GM21576 (cell line): ENCODE measurements around the gene VTI1B.
A peak's percentile ranks its signal among the peaks of the same experiment; 100 is the strongest.
"Not testable (repeated sequence)": the region's sequence is repeated elsewhere in the genome, so short reads cannot be mapped to it uniquely, and the experiment has no call there.

ENCODE experiments used
- ATAC-seq: cut with Tn5 transposase; IDR thresholded peaks from one replicate; pipeline ENCODE4 v1.9.1; 2021; ENCODE audit warnings: mild to moderate bottlenecking, moderate library complexity; ENCODE audit not compliant: unreplicated experiment

Gene VTI1B, protein sequence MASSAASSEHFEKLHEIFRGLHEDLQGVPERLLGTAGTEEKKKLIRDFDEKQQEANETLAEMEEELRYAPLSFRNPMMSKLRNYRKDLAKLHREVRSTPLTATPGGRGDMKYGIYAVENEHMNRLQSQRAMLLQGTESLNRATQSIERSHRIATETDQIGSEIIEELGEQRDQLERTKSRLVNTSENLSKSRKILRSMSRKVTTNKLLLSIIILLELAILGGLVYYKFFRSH

DNA sequence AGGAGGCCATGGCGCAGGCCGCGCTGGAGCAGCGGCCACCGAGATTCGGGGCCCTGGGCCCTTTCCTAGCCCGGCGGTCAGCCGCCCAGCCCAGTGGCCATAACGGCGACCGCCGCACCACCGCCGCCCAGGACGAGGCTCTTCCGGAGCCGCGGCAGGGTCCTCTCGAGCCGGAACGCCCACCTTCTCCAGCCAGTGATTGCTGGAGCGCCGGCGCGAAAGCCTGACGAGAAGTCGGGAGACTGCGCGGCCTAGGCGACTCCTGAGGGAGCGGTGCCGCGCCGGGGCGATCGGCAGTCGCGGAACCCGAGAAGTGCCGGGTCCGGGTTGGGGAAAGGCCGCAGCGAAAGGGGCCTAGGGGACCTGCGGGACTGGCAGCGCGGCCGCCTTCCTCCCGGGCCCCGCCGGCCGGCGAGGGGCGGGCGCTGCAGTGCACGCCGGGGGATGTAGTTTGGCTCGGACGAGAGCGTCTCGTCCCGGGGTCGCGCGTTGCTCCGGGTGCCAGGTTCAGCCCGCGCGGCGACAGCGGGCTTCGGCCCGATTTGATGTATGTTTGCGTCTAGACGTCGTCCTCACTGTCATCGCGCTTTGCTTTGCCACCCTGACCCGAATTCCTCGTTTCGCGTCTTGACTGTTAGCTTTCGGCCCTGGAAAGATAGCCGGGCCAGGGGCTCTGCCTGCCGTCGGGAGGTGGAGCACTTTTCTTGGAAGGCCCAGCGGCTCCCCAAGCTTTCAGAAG is at the start of gene VTI1B:
Gene VTI1B (minus strand): TSS at position 153 of the 739 bp plus-strand sequence. CDS start 143 bp downstream, at position 10.
- ATAC-seq: peak; percentile 85

DNA sequence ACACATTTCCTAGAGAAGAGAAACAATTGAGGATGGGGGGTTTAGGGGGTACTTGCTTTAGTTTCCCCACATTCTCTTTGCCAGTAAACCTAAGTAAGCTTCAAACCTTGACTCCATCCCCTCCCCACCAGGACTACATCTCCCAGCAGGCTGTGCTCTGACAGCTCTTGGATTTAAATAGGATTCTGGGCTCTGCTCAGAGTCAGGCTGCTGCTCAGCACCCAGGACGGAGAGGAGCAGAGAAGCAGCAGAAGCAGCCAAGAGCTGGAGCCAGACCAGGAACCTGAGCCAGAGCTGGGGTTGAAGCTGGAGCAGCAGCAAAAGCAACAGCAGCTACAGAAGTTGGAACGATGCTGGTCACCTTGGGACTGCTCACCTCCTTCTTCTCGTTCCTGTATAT is 47.9 kb upstream of the VTI1B start:
- ATAC-seq: no peak

DNA sequence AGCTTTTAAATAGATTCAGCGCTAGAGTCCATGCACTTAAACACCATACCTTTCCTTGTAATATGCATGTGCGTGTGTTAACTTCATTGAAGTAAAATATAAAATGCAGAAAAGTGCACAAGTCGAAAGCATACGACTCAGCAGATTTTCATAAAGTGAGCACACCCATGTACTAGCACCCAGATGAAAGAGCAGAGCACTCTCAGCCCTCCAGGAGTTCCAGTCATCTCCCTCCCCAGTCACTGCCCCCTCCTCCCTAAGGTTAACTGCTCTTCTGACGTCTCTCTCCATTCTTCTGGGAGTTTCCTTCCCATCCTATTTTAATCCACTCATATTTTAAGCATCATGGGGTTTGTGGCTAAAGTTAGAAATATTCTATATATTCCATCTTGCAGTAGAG is 47.4 kb upstream of the VTI1B start:
- ATAC-seq: no peak

DNA sequence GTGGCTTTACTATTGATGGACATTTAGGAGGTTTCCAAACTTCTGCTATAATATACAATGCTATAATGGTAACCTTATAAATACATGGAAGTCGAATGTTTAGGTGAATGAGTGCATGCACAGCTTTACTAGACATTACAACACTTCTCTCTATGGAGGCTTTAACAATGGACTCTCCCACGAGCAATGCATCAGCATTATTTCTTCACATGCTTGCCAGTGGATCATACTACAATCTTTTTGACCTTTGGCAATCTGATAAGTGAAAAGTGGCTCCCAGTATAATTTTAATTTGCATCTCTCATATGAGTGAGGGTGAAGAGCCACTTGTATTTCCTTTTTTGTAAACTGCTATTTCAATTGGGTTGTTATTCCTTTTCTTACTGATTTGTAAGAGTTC is 45.4 kb upstream of the VTI1B start:
- ATAC-seq: no peak

DNA sequence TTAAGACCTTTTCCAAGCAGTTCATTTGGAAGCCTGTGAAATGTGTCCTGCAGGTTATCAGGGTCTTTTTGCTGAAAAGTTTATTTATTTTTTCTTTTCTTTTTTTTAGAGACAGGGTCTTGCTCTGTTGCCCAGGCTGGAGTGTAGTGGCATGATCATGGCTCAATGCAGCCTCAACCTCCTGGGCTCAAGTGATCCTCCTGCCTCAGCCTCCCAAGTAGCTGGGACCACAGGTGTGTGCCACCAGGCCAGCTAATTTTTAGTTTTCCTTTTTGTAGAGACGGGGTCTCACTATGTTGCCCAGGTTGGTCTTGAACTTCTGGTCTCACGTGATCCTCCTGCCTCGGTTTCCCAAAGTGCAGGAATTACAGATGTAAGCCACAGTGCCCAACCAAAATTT is 45.0 kb upstream of the VTI1B start:
- ATAC-seq: not testable (repeated sequence)

DNA sequence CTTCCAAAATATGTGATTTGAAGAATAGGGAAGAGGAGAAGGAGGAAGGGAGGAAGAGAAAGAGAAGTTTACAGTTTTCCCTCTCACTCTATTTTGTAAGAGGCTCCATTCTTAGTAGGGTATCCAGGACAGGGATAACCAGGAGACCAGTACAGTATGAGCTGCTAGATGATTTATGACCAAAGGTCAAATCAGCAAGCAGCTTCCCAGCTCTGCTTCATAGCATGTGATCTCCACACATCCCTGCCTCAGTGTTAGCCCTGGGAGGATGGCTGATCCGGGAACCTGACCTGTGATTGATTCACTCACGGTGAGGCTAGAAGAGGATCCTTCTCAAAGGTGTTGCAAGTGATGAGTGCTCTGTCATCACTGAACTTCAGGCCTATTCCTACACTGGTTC is 43.8 kb upstream of the VTI1B start:
- no peak for ATAC-seq

DNA sequence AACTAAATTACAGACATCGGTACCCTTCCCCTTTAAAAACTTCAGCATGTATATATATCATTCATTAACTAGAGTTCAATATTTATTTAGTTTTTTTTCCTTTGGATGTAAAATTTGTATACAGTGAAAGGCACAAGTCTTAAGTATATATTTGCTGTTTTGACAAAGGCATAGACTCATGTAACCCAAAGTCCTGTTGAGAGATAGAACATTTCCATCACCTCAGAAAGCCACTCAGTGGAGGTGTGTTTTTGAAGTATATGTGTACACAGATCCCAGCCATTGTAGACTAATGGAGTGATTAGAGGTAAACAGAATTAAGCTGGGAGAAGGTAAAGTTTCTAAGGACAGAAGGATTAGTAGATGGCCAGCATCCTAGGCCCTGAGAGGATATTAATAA is 42.6 kb upstream of the VTI1B start:
- ATAC-seq: no peak

DNA sequence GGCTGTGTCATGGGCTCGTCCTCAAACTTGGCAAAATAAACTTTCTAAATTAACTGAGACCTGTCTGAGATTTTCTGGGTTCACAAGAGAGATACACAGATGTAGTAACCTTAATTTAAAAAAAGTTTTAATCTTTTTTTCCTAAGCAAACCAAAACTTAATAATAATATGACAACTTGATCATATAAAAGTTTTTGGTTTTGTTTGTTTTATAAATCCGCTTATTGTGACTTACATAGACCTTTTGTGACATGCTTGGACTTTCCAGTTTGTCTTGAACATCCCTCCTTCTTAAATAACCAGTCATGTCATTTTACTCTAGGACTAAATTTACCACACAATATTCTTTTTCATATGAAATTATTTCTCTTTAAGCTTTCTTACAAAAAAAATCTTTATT is 35.8 kb upstream of the VTI1B start:
- no peak for ATAC-seq

DNA sequence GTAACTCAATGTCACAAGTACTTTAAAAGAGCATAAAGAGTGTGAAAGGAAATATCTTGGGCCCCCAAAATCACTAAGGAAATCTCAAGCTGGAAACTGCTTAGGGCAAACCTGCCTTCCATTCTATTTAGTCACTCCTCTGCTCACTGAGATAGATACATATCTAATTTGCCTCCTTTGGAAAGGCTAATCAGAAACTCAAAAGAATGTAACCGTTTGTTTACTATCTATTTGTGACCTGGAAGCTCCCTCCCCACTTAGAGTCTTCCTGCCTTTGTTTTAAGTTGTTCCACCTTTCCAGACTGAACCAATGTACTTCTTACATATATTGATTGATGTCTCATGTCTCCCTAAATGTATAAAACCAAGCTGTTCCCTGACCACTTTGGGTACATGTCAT is 35.4 kb upstream of the VTI1B start:
- ATAC-seq: not testable (repeated sequence)

DNA sequence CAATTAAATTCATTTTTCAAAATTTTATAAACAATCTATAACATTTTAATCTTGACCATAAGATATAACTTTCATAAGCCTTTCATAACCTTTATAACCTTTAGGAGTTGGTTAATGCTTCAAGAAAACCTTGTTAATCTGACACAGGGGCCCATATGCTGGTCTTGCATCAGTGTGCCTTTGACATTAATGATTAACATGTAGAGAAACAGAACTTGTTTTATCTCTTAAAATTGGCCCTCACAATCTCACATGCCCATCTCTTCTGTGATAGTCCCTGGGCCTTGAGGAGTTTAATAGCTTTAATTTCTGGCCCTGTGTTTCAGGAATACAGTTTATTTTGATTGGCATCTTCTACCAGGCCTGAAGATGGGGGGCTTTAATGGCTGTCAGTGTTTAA is 34.9 kb upstream of the VTI1B start:
- ATAC-seq: not testable (repeated sequence)

DNA sequence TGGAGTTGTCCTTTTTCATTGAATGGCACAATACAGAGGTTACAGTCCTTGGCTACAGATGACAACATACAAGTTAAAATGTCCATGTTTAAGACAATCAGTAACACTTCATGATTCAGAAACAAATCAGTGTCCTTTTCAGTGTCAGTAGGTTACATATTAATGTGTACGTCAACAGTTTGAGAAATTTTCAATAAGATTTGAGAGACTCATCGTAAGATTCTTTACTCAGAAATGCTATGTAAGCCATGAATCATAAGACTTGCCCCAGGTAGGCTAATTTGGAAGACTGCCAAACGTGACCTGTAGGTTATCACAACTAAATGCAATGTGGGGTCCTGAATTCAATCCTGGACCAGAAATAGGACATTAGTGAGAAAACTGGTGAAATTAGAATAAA is 30.8 kb upstream of the VTI1B start:
- ATAC-seq: no peak

DNA sequence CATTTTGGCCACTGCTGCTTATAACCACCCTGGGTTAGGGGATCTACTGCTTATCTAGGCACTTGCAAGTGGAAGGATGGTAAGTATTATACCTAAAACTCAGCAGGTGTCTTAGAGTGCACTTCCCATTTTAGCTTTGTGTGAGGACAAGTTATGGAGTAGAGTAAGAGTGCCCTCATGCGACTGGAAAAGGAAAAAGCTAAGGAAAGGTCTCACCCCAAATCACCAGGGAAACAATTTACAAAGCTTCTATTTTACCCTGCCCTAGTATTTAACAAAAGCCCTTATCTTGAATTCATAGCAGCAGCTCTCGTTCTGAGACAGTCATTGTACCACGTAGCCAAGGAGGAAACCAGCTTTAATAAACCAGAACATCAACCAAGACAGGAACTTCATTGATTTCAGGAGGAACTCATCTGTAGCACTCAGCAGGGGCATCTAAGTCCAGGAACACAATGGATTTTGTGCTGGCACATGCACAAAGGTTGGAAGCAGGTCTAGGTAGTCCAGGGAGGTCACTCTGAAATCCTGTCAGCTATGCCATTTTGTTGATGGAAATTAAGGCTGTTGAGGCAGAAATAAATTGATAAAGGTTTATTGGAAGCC is 30.2 kb upstream of the VTI1B start:
- ATAC-seq: no peak

DNA sequence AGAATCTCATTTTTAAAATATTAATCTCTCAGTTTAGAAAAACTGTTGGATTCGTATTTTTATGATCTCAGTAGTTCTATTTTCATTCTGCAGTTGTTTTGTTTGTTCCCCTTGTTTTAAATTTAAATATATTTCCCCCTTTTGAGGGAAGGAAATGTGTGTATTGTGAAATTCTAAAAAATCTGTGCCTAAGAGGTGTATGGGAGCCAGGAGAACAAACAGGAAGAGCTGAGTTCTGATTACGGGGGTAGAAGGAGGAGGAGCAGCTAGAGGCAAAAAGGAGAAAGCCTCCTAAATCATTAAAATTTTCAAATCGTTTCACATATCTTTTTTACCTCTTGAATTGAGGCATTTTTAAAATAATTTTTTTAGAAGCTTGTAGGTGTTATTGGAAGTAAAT is 29.6 kb upstream of the VTI1B start:
- ATAC-seq: no peak

DNA sequence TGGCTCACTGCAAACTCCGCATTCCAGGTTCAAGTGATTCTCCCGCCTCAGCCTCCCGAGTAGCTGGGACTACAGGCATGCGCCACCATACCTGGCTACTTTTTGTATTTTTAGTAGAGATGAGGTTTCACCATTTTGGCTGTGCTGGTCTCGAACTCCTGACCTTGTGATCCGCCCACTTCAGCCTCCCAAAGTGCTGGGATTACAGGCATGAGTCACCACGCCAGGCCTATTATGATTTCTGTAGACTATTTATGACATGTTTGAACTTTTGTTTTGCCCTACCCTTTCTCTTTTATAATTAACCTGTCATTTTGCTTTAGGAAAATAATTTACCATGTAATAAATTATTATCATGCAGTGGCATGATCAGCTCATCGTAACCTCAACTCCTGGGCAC is 27.1 kb upstream of the VTI1B start, which contains the start of gene RDH12:
Gene RDH12 (plus strand): TSS at position 395 of the 400 bp plus-strand sequence. CDS start 20,757 bp downstream, outside the sequence.
- ATAC-seq: not testable (repeated sequence)

DNA sequence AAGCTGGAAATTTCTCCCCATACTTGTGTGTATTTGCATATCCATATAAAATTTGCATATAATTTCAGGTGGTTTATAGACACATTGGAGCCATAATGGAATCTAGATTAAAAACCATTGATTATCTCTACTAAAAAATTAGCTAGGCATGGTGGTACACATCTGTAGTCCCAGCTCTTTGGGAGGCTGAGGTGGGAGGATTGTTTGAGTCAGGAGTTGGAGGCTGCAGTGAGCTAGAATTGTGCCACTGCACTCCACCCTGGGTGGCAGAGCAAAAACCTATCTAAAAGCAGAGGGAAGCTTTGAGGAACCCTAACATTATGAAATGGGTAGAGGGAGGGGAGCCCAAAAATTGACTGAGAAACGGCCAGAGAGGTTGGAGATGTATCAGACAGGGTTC is 23.7 kb upstream of the VTI1B start:
- no peak for ATAC-seq

DNA sequence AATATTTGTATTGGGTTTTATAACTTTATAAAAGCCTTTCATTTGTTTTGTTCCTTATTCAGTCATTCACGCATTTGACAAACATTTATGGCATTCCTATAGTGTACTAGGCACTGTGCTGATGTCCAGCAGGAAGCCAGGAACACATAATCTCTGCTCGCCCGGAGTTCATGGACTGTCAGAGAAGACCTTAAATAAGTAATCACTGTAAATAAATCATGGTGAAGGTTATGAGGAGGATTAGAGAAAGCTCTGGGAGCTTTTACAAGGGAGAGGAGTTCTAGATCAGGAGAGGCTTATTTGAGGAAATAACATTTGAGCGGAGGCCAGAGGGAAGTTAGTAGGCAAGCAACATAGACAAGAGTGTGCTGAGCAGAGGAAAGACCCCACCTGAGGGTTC is 22.6 kb upstream of the VTI1B start:
- no peak for ATAC-seq

DNA sequence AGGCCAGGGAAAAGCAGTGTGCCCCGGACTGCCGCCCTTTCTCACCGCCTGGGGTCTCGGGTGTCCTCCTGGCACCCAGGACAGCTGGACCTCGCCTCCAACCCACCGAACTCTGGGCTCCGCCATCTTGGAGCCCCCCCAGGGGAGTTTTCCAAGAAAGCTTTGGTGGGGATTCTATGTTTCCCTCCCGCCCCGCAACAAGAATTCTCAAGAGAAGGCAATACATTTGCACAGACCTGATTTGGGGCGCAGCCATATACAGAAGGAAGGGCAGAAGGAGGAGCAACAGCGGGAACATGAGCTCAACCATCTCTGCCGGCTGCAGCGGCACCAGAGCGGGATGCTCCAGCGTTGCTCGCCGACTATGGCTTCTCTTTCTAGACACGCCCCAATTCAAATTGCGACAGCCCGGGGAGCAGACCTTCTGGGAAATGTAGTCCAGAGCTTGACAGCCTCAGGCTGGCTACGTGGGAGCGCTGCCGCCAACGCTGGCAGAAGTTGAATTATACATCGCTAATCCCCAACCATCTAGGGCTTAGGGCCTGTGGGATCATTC is 21.0 kb upstream of the VTI1B start, which contains the start of gene RDH11:
Gene RDH11 (minus strand): TSS at position 371 of the 556 bp plus-strand sequence. CDS start 61 bp downstream, at position 310.
- peak; percentile 88 for ATAC-seq

DNA sequence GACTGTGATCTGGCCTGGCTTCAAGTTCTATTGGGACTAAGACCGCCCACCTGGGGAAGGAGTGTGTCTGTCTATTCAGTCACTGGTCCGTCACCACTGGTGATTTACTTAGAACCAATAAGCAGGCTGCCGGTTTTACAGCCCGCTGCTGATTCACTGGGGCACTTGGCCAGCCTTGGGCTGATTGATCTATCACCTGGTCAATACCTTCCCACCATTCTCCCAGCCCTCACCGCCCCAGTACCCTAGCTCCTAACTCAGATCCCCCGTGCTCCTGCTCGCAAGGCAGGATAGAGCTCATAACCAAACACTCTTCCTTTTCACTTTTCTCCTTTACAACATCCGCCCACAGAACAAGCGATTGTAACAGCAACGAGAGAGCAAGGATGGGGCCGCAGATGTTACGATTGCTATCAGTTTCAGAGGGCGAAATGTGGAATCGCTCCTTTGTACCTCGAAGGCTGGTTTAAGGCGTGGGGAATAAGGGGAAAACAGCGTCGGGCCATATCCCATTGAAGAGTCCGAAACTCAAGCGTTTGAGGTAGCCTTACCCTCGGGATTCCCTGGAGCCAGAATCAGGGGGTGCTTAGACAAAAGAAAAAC is 20.5 kb upstream of the VTI1B start:
- ATAC-seq: peak; percentile 86

DNA sequence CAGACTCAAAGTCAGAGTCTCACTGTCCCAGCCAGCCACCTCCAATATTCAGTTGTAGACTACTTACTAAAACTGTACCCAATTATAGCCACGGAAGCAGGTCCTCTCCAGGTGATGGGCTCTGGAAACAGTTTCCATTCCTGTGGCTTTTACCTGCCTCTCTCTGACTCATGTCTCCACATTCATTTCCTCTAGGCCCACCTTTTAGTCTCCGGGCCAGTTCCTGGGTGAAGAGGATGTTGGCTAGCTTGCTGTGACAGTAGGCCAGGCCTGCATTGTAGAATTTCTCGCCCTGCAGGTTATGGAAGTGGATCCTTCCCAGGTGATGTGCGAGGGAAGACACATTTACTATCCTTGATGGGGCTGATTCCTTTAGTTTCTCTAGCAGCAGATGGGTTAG is 15.6 kb upstream of the VTI1B start:
- ATAC-seq: no peak

DNA sequence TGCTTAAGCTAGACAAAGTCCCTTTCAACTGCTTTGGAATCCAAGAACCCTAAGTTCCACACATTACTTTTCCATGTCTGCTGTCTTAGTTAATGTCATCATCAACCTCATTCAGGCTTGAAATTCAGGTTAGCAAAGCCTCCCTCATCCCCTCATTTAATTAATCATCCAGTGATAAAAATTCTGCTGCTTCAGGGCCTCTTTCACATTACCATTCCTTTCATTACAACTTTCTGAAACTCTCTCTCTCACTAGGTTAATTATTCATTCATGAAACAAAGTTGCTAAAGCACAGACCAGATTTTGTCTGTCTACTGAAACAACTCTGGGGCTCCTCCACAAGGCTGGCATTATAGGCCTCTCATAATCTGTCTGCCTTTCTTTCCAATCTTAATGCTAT is 9.4 kb upstream of the VTI1B start:
- no peak for ATAC-seq

DNA sequence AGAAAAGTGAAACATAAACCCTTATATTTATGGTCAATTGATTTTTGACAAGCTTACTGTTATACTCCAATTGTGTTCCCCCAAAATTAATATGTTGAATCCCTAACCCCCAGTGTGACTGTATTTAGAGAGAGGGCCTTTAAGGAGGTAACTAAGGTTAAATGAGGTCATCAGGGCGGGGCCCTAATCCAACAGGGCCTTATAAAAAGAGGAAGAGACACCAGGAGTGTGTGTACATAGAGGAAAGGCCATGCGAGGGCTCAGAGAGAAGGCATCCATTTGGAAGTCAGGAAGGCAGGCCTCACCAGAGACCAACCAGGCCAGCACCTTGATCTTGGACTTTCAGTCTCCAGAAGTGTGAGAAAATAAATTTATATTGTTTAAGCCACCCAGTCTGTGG is 6.5 kb upstream of the VTI1B start:
- no peak for ATAC-seq
